ENCODE measurements around the gene AGBL1. TPM values are rescaled to one million over a fixed set of nuclear protein-coding genes. Genes with fewer than 3 reads are reported as not detected.
"Not testable (repeated sequence)": the region's sequence is repeated elsewhere in the genome, so short reads cannot be mapped to it uniquely, and the experiment has no call there.

The AGBL1 gene
- total and polyA plus RNA-seq, 4 donors = not detected

DNA sequence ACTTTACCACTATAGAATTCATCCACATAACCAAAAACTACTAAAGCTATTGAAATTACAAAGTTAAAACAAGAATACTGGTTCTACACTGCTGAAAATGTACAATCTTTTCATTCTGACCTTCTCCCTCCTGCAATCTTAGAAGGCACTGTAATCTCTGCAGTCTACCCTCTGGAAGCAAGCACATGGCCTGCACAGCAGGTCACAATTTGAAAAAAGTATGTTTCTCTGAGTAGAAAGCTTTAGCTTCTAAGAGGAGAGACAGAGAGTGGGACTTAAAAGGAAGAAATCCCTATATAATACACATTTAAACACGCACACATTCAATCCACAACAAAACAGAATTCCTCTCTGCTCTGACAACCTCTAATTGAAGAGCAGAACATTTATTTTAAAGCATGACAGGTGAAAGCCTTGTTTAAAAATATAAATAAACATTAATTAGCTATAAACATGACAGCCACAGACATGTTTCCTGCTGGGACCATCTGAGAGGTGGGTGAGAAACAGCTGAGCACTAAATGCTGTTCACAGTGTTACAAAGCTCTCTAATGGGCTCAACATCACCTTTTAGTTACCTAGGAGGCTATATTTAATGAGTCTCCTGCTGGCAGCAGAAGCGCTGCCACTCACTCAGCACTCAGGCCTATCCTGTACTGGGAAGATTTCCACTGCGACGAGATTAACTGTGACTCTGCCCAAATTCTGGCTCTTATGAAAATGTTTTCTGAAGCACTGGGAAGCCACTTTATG lies 447.4 kb downstream of the AGBL1 start:
- Histone ChIP-seq H3K27me3 (ENCODE audit: control insufficient read depth in 4 of 4, insufficient read depth in 4 of 4, low read length in 3 of 4) (no peaks in the 10 kb centered on the region), H3K4me1 (ENCODE audit: control insufficient read depth in 4 of 4, insufficient read depth in 4 of 4, low read length in 3 of 4) (no peaks in the 10 kb centered on the region), H3K9me3 (ENCODE audit: control insufficient read depth in 4 of 4, low read length in 3 of 4) (no peaks in the 10 kb centered on the region), H3K9ac (ENCODE audit: low read depth in 1 of 2, low read length in 2 of 2) (no peak overlapping the region), H3K4me3 (ENCODE audit: low read depth in 1 of 3, low read length in 3 of 3) (no peak overlapping the region), H3K36me3 (ENCODE audit: control insufficient read depth in 4 of 4, insufficient read depth in 3 of 4, low read depth in 1 of 4, low read length in 3 of 4) (no peaks in the 10 kb centered on the region), H3K27ac (ENCODE audit: low read depth in 1 of 2, low read length in 2 of 2) (no peak overlapping the region)
- WGBS = 81% methylated on average over 4 of the region's 4 CpGs
- no peak for DNase-seq (ENCODE audit: low spot score)
- no peak for TF ChIP-seq MAX (IDR thresholded peaks at IDR 0.05)
- TF ChIP-seq FOXA1 (IDR thresholded peaks at IDR 0.05) = no peak
- no peak for TF ChIP-seq FOXA2 (IDR thresholded peaks at IDR 0.05)
- TF ChIP-seq REST (IDR thresholded peaks at IDR 0.05) = no peak
- TF ChIP-seq YY1 (IDR thresholded peaks at IDR 0.05) = no peak
- TF ChIP-seq RXRA (IDR thresholded peaks at IDR 0.05) = no peak

- DNase-seq (ENCODE audit: low spot score); H3K9me3 ChIP-seq (ENCODE audit: control insufficient read depth in 4 of 4, low read length in 3 of 4); H3K27me3 ChIP-seq (ENCODE audit: control insufficient read depth in 4 of 4, insufficient read depth in 4 of 4, low read length in 3 of 4); H3K4me1 ChIP-seq (ENCODE audit: control insufficient read depth in 4 of 4, insufficient read depth in 4 of 4, low read length in 3 of 4); H3K9ac ChIP-seq (ENCODE audit: low read depth in 1 of 2, low read length in 2 of 2); H3K4me3 ChIP-seq (ENCODE audit: low read depth in 1 of 3, low read length in 3 of 3); H3K27ac ChIP-seq (ENCODE audit: low read depth in 1 of 2, low read length in 2 of 2); H3K36me3 ChIP-seq (ENCODE audit: control insufficient read depth in 4 of 4, insufficient read depth in 3 of 4, low read depth in 1 of 4, low read length in 3 of 4): not testable (repeated sequence)
- WGBS = 84% methylated on average over 26 of the region's 26 CpGs
Measured at GRCh38 chr15:86528094-86528493, 448.4 kb downstream of the AGBL1 start.

- H3K4me1 ChIP-seq (ENCODE audit: control insufficient read depth in 4 of 4, insufficient read depth in 4 of 4, low read length in 3 of 4) = no peaks in the 10 kb centered on the region
- no peaks in the 10 kb centered on the region for H3K27me3 ChIP-seq (ENCODE audit: control insufficient read depth in 4 of 4, insufficient read depth in 4 of 4, low read length in 3 of 4)
- no peak overlapping the region for H3K9ac ChIP-seq (ENCODE audit: low read depth in 1 of 2, low read length in 2 of 2)
- 64% methylated on average over 2 of the region's 2 CpGs for WGBS
- no peak overlapping the region for H3K4me3 ChIP-seq (ENCODE audit: low read depth in 1 of 3, low read length in 3 of 3)
- no peak overlapping the region for H3K27ac ChIP-seq (ENCODE audit: low read depth in 1 of 2, low read length in 2 of 2)
- TF ChIP-seq SP1 (IDR thresholded peaks at IDR 0.05) (no peak), NR2F2 (IDR thresholded peaks at IDR 0.05) (no peak), MAX (IDR thresholded peaks at IDR 0.05) (no peak), RAD21 (IDR thresholded peaks at IDR 0.05) (no peak), HNF4G (IDR thresholded peaks at IDR 0.05) (no peak), JUND (IDR thresholded peaks at IDR 0.05) (no peak), RXRA (IDR thresholded peaks at IDR 0.05) (no peak), FOXA1 (IDR thresholded peaks at IDR 0.05) (no peak)
- TF ChIP-seq, protein P1, sequence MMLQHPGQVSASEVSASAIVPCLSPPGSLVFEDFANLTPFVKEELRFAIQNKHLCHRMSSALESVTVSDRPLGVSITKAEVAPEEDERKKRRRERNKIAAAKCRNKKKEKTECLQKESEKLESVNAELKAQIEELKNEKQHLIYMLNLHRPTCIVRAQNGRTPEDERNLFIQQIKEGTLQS (IDR thresholded peaks at IDR 0.05) = no peak
- TF ChIP-seq, protein P2, sequence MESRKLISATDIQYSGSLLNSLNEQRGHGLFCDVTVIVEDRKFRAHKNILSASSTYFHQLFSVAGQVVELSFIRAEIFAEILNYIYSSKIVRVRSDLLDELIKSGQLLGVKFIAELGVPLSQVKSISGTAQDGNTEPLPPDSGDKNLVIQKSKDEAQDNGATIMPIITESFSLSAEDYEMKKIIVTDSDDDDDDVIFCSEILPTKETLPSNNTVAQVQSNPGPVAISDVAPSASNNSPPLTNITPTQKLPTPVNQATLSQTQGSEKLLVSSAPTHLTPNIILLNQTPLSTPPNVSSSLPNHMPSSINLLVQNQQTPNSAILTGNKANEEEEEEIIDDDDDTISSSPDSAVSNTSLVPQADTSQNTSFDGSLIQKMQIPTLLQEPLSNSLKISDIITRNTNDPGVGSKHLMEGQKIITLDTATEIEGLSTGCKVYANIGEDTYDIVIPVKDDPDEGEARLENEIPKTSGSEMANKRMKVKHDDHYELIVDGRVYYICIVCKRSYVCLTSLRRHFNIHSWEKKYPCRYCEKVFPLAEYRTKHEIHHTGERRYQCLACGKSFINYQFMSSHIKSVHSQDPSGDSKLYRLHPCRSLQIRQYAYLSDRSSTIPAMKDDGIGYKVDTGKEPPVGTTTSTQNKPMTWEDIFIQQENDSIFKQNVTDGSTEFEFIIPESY (IDR thresholded peaks at IDR 0.05) = no peak
- H3K36me3 ChIP-seq (ENCODE audit: control insufficient read depth in 4 of 4, insufficient read depth in 3 of 4, low read depth in 1 of 4, low read length in 3 of 4) = no peaks in the 10 kb centered on the region
- no peaks in the 10 kb centered on the region for H3K9me3 ChIP-seq (ENCODE audit: control insufficient read depth in 4 of 4, low read length in 3 of 4)
- no peak for DNase-seq (ENCODE audit: low spot score)
Measured at GRCh38 chr15:86538141-86538540, 458.5 kb downstream of the AGBL1 start.
